ENCODE data around the gene SASH3. TPM values are rescaled to one million over a fixed set of nuclear protein-coding genes. Genes with fewer than 3 reads are reported as not detected.

The SASH3 gene
- total RNA-seq, 1 donor from 2014 or later = not detected

- Mint-ChIP-seq H3K4me3 (ENCODE audit: unreplicated experiment) (no peak overlapping the region), H3K4me1 (ENCODE audit: unreplicated experiment) (no peaks in the 10 kb centered on the region), H3K36me3 (ENCODE audit: unreplicated experiment) (no peaks in the 10 kb centered on the region), H3K27me3 (ENCODE audit: unreplicated experiment) (no peaks in the 10 kb centered on the region), H3K9me3 (ENCODE audit: unreplicated experiment) (no peaks in the 10 kb centered on the region), H3K27ac (ENCODE audit: unreplicated experiment) (no peak overlapping the region)
- DNase-seq (ENCODE audit: extremely low spot score, unreplicated experiment) = no peak
- TF ChIP-seq, protein P1, sequence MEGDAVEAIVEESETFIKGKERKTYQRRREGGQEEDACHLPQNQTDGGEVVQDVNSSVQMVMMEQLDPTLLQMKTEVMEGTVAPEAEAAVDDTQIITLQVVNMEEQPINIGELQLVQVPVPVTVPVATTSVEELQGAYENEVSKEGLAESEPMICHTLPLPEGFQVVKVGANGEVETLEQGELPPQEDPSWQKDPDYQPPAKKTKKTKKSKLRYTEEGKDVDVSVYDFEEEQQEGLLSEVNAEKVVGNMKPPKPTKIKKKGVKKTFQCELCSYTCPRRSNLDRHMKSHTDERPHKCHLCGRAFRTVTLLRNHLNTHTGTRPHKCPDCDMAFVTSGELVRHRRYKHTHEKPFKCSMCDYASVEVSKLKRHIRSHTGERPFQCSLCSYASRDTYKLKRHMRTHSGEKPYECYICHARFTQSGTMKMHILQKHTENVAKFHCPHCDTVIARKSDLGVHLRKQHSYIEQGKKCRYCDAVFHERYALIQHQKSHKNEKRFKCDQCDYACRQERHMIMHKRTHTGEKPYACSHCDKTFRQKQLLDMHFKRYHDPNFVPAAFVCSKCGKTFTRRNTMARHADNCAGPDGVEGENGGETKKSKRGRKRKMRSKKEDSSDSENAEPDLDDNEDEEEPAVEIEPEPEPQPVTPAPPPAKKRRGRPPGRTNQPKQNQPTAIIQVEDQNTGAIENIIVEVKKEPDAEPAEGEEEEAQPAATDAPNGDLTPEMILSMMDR (IDR thresholded peaks at IDR 0.05) = no peak
Measured at GRCh38 chrX:129771266-129771995, 8.3 kb upstream of the SASH3 start.

DNA sequence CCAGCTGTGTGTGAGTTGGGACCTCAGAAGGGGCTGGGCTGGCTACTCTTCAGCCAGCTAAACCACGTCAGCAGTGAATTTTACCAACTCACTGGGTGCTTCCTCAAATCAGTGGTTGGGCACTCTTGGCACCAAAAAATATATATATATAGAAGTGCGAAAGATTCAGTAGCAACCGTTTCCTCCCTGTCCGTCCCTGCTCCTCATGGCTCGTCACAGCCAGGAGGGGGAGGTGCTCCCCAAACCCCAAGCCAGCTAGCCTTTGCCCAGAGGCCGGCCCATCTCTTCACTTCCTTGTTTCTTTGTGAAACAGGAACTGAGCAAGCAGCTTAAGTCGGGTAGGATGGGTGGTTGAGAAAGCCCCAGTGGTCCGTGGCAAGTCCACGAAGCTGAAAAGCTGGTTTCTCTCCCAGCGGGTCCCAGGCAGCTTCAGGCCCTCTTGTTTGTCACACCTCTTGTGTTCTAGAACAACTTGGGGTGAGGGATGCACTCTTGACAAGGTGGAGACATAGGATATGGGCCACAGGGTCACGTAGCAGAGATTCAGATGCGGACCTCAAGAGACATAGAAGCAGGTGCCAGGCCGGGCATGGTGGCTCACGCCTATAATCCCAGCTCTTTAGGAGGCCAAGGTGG is 6.8 kb upstream of the SASH3 start:
- no peak for DNase-seq (ENCODE audit: extremely low spot score, unreplicated experiment)
- Mint-ChIP-seq H3K27ac (ENCODE audit: unreplicated experiment) (no peak overlapping the region), H3K9me3 (ENCODE audit: unreplicated experiment) (no peaks in the 10 kb centered on the region), H3K4me3 (ENCODE audit: unreplicated experiment) (no peak overlapping the region), H3K4me1 (ENCODE audit: unreplicated experiment) (no peaks in the 10 kb centered on the region), H3K27me3 (ENCODE audit: unreplicated experiment) (no peaks in the 10 kb centered on the region), H3K36me3 (ENCODE audit: unreplicated experiment) (no peaks in the 10 kb centered on the region)
- TF ChIP-seq, protein P1 (IDR thresholded peaks at IDR 0.05) = no peak

GRCh38 chrX:129773649-129774458 is 5.9 kb upstream of the SASH3 start:
- DNase-seq (ENCODE audit: extremely low spot score, unreplicated experiment) = no peak
- TF ChIP-seq, protein P1 (IDR thresholded peaks at IDR 0.05) = no peak
- no peak overlapping the region for H3K27ac Mint-ChIP-seq (ENCODE audit: unreplicated experiment)
- no peaks in the 10 kb centered on the region for H3K4me1 Mint-ChIP-seq (ENCODE audit: unreplicated experiment)
- no peaks in the 10 kb centered on the region for H3K9me3 Mint-ChIP-seq (ENCODE audit: unreplicated experiment)
- H3K36me3 Mint-ChIP-seq (ENCODE audit: unreplicated experiment) = no peaks in the 10 kb centered on the region
- no peaks in the 10 kb centered on the region for H3K27me3 Mint-ChIP-seq (ENCODE audit: unreplicated experiment)
- no peak overlapping the region for H3K4me3 Mint-ChIP-seq (ENCODE audit: unreplicated experiment)

DNA sequence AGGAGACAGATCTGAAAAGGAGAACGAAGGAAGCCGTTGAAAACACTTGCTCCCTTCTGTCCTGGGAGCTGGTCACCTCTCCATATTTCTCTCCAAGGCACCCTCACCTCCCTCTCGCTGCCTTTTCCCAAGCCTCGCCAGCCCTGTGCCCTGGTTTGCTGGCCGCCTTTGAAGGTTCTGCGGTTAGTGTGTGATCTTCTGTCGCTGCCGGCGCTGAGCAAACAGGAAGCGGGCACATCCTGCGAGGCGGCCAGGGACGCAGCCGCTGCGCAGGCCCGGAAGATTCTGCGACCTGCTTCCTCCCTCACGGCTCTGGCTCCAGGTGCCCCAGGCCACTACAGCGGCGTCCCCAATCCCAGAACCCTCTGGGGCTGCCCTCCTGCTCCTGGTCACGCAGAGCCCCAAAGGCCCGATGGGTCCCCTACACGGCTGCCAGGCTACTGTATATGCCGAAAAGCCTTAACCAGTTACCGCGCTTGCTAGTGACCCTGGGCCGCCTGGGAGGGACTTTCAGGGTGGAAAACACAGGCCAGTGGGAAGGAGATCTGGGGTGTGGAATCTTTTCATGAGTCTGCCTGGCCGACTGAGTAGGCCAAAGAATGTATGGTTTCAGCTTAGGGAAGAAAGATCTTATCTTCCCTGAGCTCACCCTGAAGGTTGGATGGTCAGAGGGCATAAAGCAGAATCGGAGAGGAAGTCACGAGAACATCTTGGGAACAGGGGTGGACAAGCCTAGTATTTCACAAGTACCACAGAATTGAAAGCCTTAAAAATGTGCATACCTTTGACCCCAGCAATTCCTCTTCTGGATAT is 2.3 kb upstream of the SASH3 start:
- Mint-ChIP-seq H3K4me1 (ENCODE audit: unreplicated experiment) (no peaks in the 10 kb centered on the region), H3K36me3 (ENCODE audit: unreplicated experiment) (no peaks in the 10 kb centered on the region), H3K4me3 (ENCODE audit: unreplicated experiment) (no peak overlapping the region), H3K27ac (ENCODE audit: unreplicated experiment) (no peak overlapping the region), H3K9me3 (ENCODE audit: unreplicated experiment) (no peaks in the 10 kb centered on the region), H3K27me3 (ENCODE audit: unreplicated experiment) (no peaks in the 10 kb centered on the region)
- TF ChIP-seq, protein P1 (IDR thresholded peaks at IDR 0.05) = no peak
- DNase-seq (ENCODE audit: extremely low spot score, unreplicated experiment) = no peak

Data from osteocyte (in vitro differentiated cells).